ENCODE results near the gene ARRB1. TPM values are rescaled to one million over a fixed set of nuclear protein-coding genes. Genes with fewer than 3 reads are reported as not detected.

Gene ARRB1
- total and polyA plus RNA-seq, 7 experiments from 2014 or later, result 7.5 to 104 (median 58.0) TPM

DNA sequence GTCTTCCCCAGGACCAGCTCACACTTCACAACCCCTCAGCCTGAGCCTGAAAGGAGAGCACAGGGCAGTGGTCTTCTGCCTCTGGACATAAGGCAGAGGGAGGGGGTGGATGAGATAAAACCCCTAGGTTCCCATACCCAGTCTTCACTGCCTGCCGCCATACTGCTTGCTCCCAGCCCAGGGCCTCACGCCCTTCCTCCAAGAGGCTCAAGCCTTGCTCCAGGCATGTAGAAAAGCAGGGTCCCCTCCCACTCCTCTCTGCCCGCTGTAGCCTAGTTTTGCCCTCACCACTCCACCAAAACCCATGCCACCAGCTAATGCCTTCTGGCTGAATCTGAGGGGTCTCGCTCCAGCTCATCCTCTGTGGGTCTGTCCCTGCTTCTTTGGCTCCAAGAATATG, 5.2 kb downstream of the ARRB1 start:
- H3K36me3 ChIP-seq (ENCODE audit: control insufficient read depth in 2 of 3, insufficient read depth in 3 of 3, low read length in 3 of 3), result no peaks in the 10 kb centered on the region
- ATAC-seq (no peak), DNase-seq (no peak)
- Mint-ChIP-seq H3K4me1 (peaks cover 86 to 98% (median 95%) of the 10 kb centered on the region in 7 donors), H3K4me3 (peak overlapping the region in 9 of 10 donors; percentile 0 to 84 (median 44)), H3K36me3 (peaks cover 0 to 3% (median 0%) of the 10 kb centered on the region in 5 donors), H3K27me3 (no peaks in the 10 kb centered on the region), H3K27ac (peak overlapping the region; percentile 47 to 98 (median 81)), H3K9me3 (peaks cover 0 to 4% (median 0%) of the 10 kb centered on the region in 11 donors)
- intact Hi-C loops (cut with micrococcal nuclease), result no loop called here
- H3K9me3 ChIP-seq (ENCODE audit: control insufficient read depth in 2 of 3, low read length in 3 of 3), result no peaks in the 10 kb centered on the region
- H3K4me3 ChIP-seq (ENCODE audit: low read length), result no peak overlapping the region
- peak overlapping the region; percentile 51 for H3K27ac ChIP-seq (ENCODE audit: low read depth, low read length)
- no peaks in the 10 kb centered on the region for H3K27me3 ChIP-seq (ENCODE audit: control insufficient read depth in 2 of 2, insufficient read depth in 2 of 2, low read length in 2 of 2)
- POLR2A ChIA-PET, result interaction anchor here (0.9 to 8.6 kb wide), 3 partner anchors 9 to 70 kb away, joined by 3 to 94 read pairs (median 8); no protein-coding TSS in a partner anchor
- CTCF ChIA-PET, result no interaction called here
- H3K4me1 ChIP-seq (ENCODE audit: control insufficient read depth in 2 of 2, insufficient read depth in 2 of 2, low read length in 2 of 2), result peaks cover 10 to 89% of the 10 kb centered on the region in 2 donors

DNA sequence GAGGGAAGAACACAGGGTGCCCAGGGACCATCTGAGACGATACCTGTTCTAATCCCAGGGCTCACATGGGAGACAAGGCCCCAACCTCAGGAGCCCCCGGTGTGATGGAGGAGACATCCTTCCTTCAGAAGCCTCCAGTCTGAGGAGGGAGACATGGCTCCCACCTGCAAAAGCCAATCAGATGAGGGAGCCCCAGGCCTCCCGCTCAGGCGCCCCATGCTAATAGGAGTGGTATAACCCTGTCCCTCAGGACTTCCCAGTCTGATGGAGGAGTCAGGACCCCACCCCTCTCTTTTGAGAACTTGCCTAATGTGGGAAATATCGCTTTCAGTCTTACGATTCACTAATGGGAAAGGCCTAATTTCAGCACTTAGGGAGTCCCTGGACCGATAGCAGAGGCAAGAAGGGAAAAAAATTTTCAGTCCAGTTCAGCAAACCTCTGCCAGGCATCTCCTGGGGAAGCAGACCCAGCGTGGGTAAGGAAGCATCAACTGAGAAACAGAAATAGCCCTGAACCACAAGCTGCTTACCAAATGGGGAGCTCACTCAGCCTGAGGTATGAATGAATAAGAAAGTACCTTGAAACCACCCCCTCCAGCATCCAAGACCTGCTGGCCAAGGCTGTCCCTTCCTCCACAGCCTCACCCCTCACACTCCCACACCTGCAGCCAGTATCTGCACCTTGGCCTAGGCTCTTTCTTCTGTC, 5.9 kb downstream of the ARRB1 start:
- H3K27me3 Mint-ChIP-seq, result no peaks in the 10 kb centered on the region
- peak overlapping the region; percentile 51 to 98 (median 84) for H3K27ac Mint-ChIP-seq
- no peaks in the 10 kb centered on the region for H3K36me3 ChIP-seq (ENCODE audit: control insufficient read depth in 2 of 3, insufficient read depth in 3 of 3, low read length in 3 of 3)
- H3K4me1 ChIP-seq (ENCODE audit: control insufficient read depth in 2 of 2, insufficient read depth in 2 of 2, low read length in 2 of 2), result peaks cover 14 to 92% of the 10 kb centered on the region in 2 donors
- H3K4me3 Mint-ChIP-seq, result peak overlapping the region in 8 of 10 donors; percentile 10 to 84 (median 50)
- ChIA-PET POLR2A (interaction anchor here (0.9 to 8.6 kb wide), 4 partner anchors 8 to 70 kb away, joined by 3 to 94 read pairs (median 6); no protein-coding TSS in a partner anchor), CTCF (no interaction called here)
- ATAC-seq (no peak), DNase-seq (no peak)
- H3K4me1 Mint-ChIP-seq, result peaks cover 89 to 100% (median 97%) of the 10 kb centered on the region in 7 donors
- peaks cover 0 to 2% (median 0%) of the 10 kb centered on the region in 11 donors for H3K9me3 Mint-ChIP-seq
- no peaks in the 10 kb centered on the region for H3K27me3 ChIP-seq (ENCODE audit: control insufficient read depth in 2 of 2, insufficient read depth in 2 of 2, low read length in 2 of 2)
- peaks cover 0 to 5% (median 0%) of the 10 kb centered on the region in 5 donors for H3K36me3 Mint-ChIP-seq
- H3K4me3 ChIP-seq (ENCODE audit: low read length), result no peak overlapping the region
- H3K27ac ChIP-seq (ENCODE audit: low read depth, low read length), result peak overlapping the region; percentile 52
- no peaks in the 10 kb centered on the region for H3K9me3 ChIP-seq (ENCODE audit: control insufficient read depth in 2 of 3, low read length in 3 of 3)
- intact Hi-C loops (cut with micrococcal nuclease), result no loop called here

DNA sequence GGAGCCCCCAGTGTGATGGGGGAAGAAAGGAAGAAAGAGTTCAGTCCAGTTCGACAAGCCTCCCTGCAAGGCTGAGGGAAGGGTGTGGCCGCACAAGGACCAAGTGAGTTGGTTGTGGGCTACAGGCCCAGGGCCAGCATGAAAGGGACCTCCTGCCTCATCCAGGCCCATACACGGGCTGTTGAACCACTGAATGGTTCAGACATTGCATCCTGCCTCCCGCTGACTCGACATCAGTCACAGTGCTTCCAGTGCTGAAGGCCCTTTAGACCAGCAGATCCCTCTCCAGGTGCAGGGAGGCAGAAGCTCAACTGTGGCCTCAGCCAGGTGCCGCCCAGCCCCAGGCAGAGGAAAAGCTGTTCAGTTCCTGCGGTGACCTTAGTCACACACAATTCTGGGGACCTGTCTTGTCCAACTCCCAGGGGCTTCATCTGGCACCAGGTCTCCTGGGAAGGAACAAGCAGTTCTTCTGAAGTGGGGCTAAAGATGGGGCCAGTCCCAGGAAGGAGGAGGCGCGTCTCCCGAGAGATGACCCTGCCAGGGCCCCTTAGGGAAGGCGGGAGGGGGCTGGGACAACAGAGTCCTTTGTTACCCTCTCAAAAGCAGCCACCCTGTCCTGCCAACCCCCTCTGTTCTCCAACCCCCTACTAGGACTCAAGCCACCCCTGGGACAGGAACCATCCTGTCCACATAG, 6.6 kb downstream of the ARRB1 start:
- no peak overlapping the region for H3K4me3 ChIP-seq (ENCODE audit: low read length)
- ATAC-seq (no peak), DNase-seq (no peak)
- CTCF ChIA-PET, result no interaction called here
- intact Hi-C loops (cut with micrococcal nuclease), result loop anchor here in 1 of 2 donors (5.0 kb wide), 1 partner anchor 37 kb away; no protein-coding TSS in a partner anchor
- no peaks in the 10 kb centered on the region for H3K9me3 ChIP-seq (ENCODE audit: control insufficient read depth in 2 of 3, low read length in 3 of 3)
- H3K36me3 ChIP-seq (ENCODE audit: control insufficient read depth in 2 of 3, insufficient read depth in 3 of 3, low read length in 3 of 3), result no peaks in the 10 kb centered on the region
- H3K27ac Mint-ChIP-seq, result peak overlapping the region; percentile 39 to 98 (median 84)
- POLR2A ChIA-PET, result interaction anchor here (1.2 to 1.8 kb wide), 2 partner anchors 13 to 69 kb away, joined by 3 to 8 read pairs; no protein-coding TSS in a partner anchor
- H3K36me3 Mint-ChIP-seq, result peaks cover 0 to 2% (median 0%) of the 10 kb centered on the region in 5 donors
- H3K4me1 ChIP-seq (ENCODE audit: control insufficient read depth in 2 of 2, insufficient read depth in 2 of 2, low read length in 2 of 2), result peaks cover 19 to 92% of the 10 kb centered on the region in 2 donors
- H3K4me1 Mint-ChIP-seq, result peaks cover 90 to 100% (median 98%) of the 10 kb centered on the region in 7 donors
- H3K27ac ChIP-seq (ENCODE audit: low read depth, low read length), result peak overlapping the region; percentile 56
- peak overlapping the region in 7 of 10 donors; percentile 11 to 84 (median 17) for H3K4me3 Mint-ChIP-seq
- no peaks in the 10 kb centered on the region for H3K27me3 Mint-ChIP-seq
- H3K27me3 ChIP-seq (ENCODE audit: control insufficient read depth in 2 of 2, insufficient read depth in 2 of 2, low read length in 2 of 2), result no peaks in the 10 kb centered on the region
- peaks cover 0 to 2% (median 0%) of the 10 kb centered on the region in 11 donors for H3K9me3 Mint-ChIP-seq

DNA sequence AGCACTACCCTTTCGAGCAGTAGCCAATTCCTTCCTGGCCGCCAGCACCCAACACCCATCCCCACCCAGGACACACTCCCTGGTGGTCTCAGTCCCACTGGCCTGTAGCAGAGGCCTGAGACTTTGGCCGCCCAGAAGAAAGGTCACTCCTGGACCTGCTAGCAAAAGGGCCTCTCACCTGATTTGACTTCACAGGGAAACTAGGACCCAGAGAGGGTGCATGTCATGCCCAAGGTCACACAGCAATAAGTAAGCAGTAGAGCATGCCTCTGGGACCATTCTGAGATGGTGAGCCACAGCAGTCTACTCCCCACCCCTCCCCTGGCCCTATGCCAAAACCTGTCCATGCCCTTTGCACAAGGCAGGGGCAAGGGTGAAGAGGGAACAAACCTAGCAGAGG, 7.3 kb downstream of the ARRB1 start:
- Histone ChIP-seq H3K4me1 (ENCODE audit: control insufficient read depth in 2 of 2, insufficient read depth in 2 of 2, low read length in 2 of 2) (peaks cover 26 to 92% of the 10 kb centered on the region in 2 donors), H3K9me3 (ENCODE audit: control insufficient read depth in 2 of 3, low read length in 3 of 3) (no peaks in the 10 kb centered on the region), H3K4me3 (ENCODE audit: low read length) (no peak overlapping the region), H3K36me3 (ENCODE audit: control insufficient read depth in 2 of 3, insufficient read depth in 3 of 3, low read length in 3 of 3) (no peaks in the 10 kb centered on the region), H3K27ac (ENCODE audit: low read depth, low read length) (peak overlapping the region; percentile 56), H3K27me3 (ENCODE audit: control insufficient read depth in 2 of 2, insufficient read depth in 2 of 2, low read length in 2 of 2) (no peaks in the 10 kb centered on the region)
- Mint-ChIP-seq H3K9me3 (peaks cover 0 to 2% (median 0%) of the 10 kb centered on the region in 11 donors), H3K4me3 (peak overlapping the region in 6 of 10 donors; percentile 24 to 84 (median 36)), H3K27ac (peak overlapping the region; percentile 25 to 98 (median 80)), H3K4me1 (peaks cover 91 to 100% (median 98%) of the 10 kb centered on the region in 7 donors), H3K36me3 (peaks cover 0 to 2% (median 0%) of the 10 kb centered on the region in 5 donors), H3K27me3 (no peaks in the 10 kb centered on the region)
- DNase-seq (no peak), ATAC-seq (no peak)
- CTCF ChIA-PET, result no interaction called here
- intact Hi-C loops (cut with micrococcal nuclease), result loop anchor here in 1 of 2 donors (5.0 kb wide), 1 partner anchor 38 kb away; no protein-coding TSS in a partner anchor
- POLR2A ChIA-PET, result interaction anchor here (0.7 to 6.0 kb wide), 2 partner anchors 7 to 14 kb away, joined by 5 to 79 read pairs; partner anchors contain the start of gene ARRB1

DNA sequence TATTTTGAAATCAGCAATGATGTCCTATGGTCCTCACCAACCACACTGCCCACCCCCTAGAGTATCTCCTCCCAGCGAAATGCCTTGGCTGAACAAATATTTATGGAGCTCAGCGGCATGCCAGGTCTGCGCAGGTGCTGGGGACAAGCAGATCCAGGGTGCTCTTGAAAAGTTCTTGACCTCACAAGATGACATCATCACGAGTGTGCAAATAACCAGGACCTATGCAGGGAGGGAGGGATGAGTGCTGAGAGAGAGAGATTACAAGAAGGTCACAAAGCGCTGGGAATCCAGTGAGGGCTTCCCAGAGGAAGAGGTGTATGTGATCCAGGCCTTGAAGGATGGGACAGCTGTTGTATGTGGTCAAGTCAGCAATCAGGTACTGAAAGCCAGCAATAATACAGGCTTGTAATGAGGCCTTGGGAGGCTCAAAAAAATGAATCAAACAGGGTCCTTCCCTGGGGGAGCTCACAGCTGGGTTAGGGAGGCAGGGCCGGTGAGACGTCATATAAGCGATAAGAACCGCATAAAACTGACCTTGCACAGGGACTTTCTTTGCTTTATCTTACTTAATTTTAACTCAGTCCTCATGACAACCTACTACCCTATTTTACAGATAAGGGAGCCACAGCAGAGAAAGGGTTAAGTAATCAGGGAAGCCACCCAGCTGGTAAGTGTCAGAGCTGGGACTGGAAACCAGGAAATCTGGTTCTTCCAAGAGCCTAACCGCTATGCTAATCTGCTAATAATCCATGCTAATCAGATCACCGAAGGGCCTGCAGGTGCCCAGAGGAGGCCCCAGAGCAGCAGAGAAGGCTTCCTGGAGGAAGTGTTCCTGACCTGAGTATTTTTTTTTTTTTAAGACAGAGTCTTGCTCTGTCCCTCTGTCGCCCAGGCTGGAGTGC, 8.2 kb downstream of the ARRB1 start:
- intact Hi-C loops (cut with micrococcal nuclease), result loop anchor here in 1 of 2 donors (5.0 kb wide), 1 partner anchor 39 kb away; no protein-coding TSS in a partner anchor
- Mint-ChIP-seq H3K27ac (peak overlapping the region; percentile 30 to 98 (median 84)), H3K4me1 (peaks cover 85 to 100% (median 98%) of the 10 kb centered on the region in 7 donors), H3K9me3 (peaks cover 0 to 2% (median 0%) of the 10 kb centered on the region in 11 donors), H3K27me3 (no peaks in the 10 kb centered on the region), H3K36me3 (peaks cover 0 to 2% (median 0%) of the 10 kb centered on the region in 5 donors), H3K4me3 (peak overlapping the region in 8 of 10 donors; percentile 6 to 84 (median 40))
- no peaks in the 10 kb centered on the region for H3K9me3 ChIP-seq (ENCODE audit: control insufficient read depth in 2 of 3, low read length in 3 of 3)
- peaks cover 35 to 93% of the 10 kb centered on the region in 2 donors for H3K4me1 ChIP-seq (ENCODE audit: control insufficient read depth in 2 of 2, insufficient read depth in 2 of 2, low read length in 2 of 2)
- ChIA-PET POLR2A (interaction anchor here (0.6 to 6.0 kb wide), 9 partner anchors 8 to 68 kb away, joined by 3 to 79 read pairs (median 5); partner anchors contain the start of gene ARRB1), CTCF (interaction anchor here (0.7 to 1.6 kb wide), 5 partner anchors 39 to 194 kb away, joined by 3 to 5 read pairs (median 3); no protein-coding TSS in a partner anchor)
- no peak for ATAC-seq
- no peaks in the 10 kb centered on the region for H3K36me3 ChIP-seq (ENCODE audit: control insufficient read depth in 2 of 3, insufficient read depth in 3 of 3, low read length in 3 of 3)
- DNase-seq, result no peak
- no peak overlapping the region for H3K4me3 ChIP-seq (ENCODE audit: low read length)
- H3K27ac ChIP-seq (ENCODE audit: low read depth, low read length), result peak overlapping the region; percentile 31
- H3K27me3 ChIP-seq (ENCODE audit: control insufficient read depth in 2 of 2, insufficient read depth in 2 of 2, low read length in 2 of 2), result no peaks in the 10 kb centered on the region

All from naive thymus-derived CD4-positive, alpha-beta T cell (primary cell).